Measurements from ENCODE around the gene BUD31.

DNA sequence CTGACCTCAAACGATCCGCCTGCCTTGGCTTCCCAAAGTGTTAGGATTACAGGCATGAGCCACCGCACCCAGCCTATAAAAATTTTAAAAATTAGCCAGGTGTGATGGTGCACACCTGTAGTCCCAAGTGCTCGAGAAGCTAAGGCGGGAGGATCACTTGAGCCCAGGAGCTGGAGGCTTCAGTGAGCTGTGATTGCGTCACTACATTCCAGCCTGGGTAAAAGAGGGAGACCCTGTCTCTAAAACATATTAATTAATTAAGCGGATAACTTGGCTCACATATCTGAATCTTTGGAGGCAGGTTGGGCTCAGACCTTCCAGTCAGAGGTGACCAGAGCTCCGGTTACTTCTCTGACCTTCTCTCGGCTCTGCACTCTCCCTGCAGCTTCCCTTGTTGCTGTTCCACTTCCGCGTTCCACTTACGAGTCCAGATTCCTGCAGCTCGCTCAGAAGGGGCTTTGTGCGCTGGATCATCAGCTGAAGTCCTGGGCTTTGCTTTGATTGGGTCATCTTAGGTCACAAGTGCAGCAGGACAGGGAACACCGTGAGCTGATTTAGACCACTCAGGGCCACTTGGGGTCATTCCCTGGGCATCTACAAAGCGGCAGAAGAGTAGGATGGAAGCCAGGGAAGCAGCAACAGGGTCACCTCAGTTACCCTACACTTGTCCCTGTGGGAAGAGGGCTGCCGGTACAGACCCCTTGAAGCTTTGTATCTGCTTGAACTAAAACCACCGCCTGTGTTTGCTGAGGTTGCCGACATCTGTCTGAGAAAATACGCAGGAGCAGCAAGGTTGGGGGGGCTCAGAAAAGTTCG lies 36.3 kb upstream of the BUD31 start:
- TF ChIP-seq POLR2A (IDR thresholded peaks at IDR 0.05; ENCODE audit: low read length) (no peak), GATA1 (IDR thresholded peaks at IDR 0.05; ENCODE audit: low read depth, low read length) (no peak)

All from erythroblast (primary cell).